ENCODE data around the gene HSPA9.
A peak's percentile ranks its signal among the peaks of the same experiment; 100 is the strongest.

Gene HSPA9

DNA sequence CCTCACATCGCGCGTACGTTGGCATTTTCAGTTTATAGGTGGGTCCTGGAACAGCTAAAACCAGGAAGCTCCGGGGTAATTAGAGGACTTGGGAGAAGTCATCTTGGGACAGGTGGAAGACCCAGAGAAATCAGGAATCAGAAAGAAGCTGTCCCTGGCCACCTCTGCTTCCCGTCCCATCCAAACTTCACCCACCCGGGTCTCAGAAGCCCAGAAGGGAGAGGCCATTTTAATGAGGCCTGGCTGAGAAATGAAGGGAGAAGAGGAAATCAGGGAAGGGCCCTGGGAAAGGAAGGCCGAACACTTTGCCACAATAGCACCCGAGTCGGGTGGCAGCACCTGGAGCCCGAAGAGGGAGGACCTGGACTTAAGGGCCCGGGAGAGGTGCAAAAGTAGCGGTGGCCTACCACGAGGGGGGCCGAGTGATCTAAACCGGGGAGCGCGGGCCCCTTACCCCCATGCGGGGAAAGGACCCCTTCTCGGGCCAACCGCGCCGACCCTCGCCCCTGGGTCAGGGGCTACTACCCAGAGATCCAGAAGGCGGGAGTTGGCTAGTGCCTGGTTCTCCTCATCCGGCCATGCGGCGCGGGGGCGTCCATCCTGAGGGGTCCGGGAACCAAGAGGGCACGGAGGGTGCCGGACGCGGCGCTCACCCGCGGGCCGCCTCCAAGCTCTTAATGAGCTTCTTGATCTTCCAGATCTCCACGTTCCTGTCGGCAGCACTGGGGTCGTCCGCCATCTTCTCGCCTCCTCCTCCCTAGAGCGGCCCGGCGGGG is 32.8 kb downstream of the HSPA9 start:
- peaks cover 39% of the 10 kb centered on the region for H3K36me3 ChIP-seq (ENCODE audit: control insufficient read depth, insufficient read depth, low read length)
- no peaks in the 10 kb centered on the region for H3K27me3 ChIP-seq (ENCODE audit: control insufficient read depth, insufficient read depth, low read length)
- H3K27ac ChIP-seq (ENCODE audit: low read depth, low read length) = peak overlapping the region; percentile 100
- peaks cover 16% of the 10 kb centered on the region; the same call in 1 of the 2 replicates for H3K4me1 ChIP-seq (ENCODE audit: control insufficient read depth, insufficient read depth, low read length)
- peak overlapping the region; percentile 97 for H3K4me3 ChIP-seq (ENCODE audit: low read depth, low read length)
- no peaks in the 10 kb centered on the region for H3K9me3 ChIP-seq (ENCODE audit: control insufficient read depth, insufficient read depth, low read depth, low read length)
- peak overlapping the region; percentile 98 for H3K9ac ChIP-seq (ENCODE audit: low read length)

DNA sequence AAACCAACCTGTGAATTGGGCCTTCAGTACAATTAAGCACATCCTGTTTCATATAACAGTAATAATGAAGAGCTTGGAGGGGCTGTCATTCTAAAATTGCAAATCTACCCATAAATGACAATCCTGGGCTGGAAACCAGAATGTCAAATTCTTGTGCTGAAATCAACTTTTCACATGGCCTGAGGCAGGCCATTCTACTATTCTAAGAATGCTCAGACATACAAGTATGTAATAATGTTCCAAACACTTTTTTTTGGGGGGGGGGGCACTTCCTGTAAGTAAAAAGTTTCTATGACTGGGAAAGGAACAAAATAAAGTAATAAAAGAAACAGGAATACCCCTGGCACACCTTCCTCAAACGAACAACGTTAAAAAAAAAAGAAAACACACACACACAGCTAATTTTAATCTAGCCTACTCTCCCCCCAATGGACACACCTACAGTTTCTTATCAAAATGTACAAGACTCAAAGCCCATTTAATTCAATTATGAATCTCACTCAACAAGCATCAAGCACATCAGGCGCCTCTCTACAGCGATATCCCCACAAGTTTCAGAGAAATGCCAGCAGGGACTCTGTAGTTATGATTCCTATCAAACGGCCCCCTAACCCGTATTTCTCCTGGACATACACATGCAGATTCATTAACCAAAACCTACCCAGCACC is 33.6 kb downstream of the HSPA9 start:
- H3K27me3 ChIP-seq (ENCODE audit: control insufficient read depth, insufficient read depth, low read length) = no peaks in the 10 kb centered on the region
- peak overlapping the region; percentile 97 for H3K4me3 ChIP-seq (ENCODE audit: low read depth, low read length)
- peaks cover 46% of the 10 kb centered on the region for H3K36me3 ChIP-seq (ENCODE audit: control insufficient read depth, insufficient read depth, low read length)
- peak overlapping the region; percentile 98 for H3K9ac ChIP-seq (ENCODE audit: low read length)
- H3K27ac ChIP-seq (ENCODE audit: low read depth, low read length) = peak overlapping the region; percentile 100; the same call in 1 of the 2 replicates
- H3K9me3 ChIP-seq (ENCODE audit: control insufficient read depth, insufficient read depth, low read depth, low read length) = no peaks in the 10 kb centered on the region
- H3K4me1 ChIP-seq (ENCODE audit: control insufficient read depth, insufficient read depth, low read length) = peaks cover 16% of the 10 kb centered on the region; the same call in 1 of the 2 replicates

DNA sequence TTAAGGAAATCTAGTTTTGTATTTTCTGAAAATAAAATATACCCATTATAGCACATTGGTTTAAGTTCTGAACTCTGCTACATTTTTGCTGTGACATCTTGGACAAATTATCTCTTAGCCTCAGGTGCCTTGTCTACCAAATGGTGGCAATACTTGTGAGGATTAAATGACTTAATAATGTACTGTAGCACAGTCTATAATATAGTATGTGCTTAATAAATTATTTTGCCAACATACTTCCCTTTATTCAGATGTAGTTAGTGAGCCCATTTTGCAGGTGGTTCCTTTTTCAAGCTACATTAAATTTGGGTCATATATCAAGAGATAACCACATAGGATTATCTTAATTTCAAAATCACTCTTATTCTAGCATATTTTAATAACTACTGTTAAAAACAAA is 35.4 kb downstream of the HSPA9 start:
- H3K4me3 ChIP-seq (ENCODE audit: low read depth, low read length) = no peak overlapping the region
- no peaks in the 10 kb centered on the region for H3K9me3 ChIP-seq (ENCODE audit: control insufficient read depth, insufficient read depth, low read depth, low read length)
- H3K36me3 ChIP-seq (ENCODE audit: control insufficient read depth, insufficient read depth, low read length) = peaks cover 59% of the 10 kb centered on the region
- no peak overlapping the region for H3K9ac ChIP-seq (ENCODE audit: low read length)
- no peak overlapping the region for H3K27ac ChIP-seq (ENCODE audit: low read depth, low read length)
- no peaks in the 10 kb centered on the region for H3K27me3 ChIP-seq (ENCODE audit: control insufficient read depth, insufficient read depth, low read length)
- peaks cover 12% of the 10 kb centered on the region; the same call in 1 of the 2 replicates for H3K4me1 ChIP-seq (ENCODE audit: control insufficient read depth, insufficient read depth, low read length)

DNA sequence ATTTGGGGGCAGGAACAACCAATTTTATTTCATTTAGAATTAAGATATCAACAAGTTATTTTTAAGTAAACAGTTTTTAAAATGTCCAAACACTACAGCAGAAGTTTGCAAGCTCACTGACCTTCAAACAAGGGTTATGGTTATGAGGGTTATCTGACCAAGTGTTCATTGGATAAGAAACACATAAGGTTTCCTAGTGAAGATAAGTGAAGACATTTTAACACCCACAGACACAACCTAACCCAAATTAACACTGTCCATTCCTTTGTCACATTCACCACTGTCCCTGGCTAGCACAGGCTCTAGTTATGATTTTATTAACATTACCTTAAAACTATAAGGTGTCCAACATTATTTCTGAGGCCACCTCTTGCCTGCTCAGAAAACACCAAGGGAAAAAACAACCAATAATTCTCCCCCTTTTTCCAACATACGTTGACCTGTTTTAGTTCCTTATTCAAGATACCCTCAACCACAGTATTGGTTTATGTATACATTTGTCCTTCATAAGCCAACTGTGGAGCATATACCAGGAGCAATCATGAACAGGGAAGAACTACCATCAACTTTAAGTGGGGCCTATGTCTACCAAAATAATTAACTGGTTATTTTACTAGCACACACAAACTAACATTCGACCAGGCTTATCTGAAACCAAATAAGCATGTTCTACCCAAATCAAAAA is 36.1 kb downstream of the HSPA9 start:
- H3K36me3 ChIP-seq (ENCODE audit: control insufficient read depth, insufficient read depth, low read length) = peaks cover 63% of the 10 kb centered on the region

DNA sequence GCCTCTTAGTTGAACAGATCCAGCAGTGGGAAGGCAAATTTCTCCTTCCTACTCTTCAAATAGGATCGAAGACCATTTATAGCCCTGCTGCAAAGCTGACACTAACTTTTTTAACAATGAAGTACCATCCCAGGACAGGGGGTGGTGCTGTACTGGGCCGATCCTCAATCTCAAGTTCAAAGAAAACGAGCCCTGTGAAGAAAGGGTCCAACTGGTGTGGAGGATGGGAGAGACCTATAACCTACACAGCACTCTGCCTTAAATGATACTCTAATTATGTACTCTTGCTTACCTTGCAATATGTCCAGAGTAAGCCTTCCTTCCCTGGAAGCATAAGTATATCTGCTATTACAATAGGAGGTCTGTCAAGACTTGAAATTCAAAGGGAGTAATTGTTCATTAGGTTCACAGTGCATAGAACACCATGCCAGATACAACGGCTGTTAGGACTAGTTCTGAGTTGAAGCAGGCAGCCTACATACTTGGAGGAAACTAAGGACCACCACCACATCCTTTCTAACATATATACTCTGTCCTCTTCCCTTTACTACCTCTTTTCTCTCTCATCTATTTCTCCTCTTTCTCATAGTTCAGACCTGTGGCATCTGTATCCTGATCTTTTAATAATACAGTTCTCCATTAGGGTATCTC is 38.4 kb downstream of the HSPA9 start:
- Histone ChIP-seq H3K4me1 (ENCODE audit: control insufficient read depth, insufficient read depth, low read length) (0 out of 2 replicates have a peak, but pooled peaks cover 5% of the 10 kb centered on the region), H3K36me3 (ENCODE audit: control insufficient read depth, insufficient read depth, low read length) (peaks cover 63% of the 10 kb centered on the region), H3K9me3 (ENCODE audit: control insufficient read depth, insufficient read depth, low read depth, low read length) (no peaks in the 10 kb centered on the region), H3K27ac (ENCODE audit: low read depth, low read length) (no peak overlapping the region), H3K9ac (ENCODE audit: low read length) (no peak overlapping the region), H3K4me3 (ENCODE audit: low read depth, low read length) (no peak overlapping the region), H3K27me3 (ENCODE audit: control insufficient read depth, insufficient read depth, low read length) (no peaks in the 10 kb centered on the region)

More for the DNA sequence above, 36.1 kb downstream of the HSPA9 start:
- Histone ChIP-seq H3K9me3 (ENCODE audit: control insufficient read depth, insufficient read depth, low read depth, low read length) (no peaks in the 10 kb centered on the region), H3K27ac (ENCODE audit: low read depth, low read length) (no peak overlapping the region), H3K4me1 (ENCODE audit: control insufficient read depth, insufficient read depth, low read length) (0 out of 2 replicates have a peak, but pooled peaks cover 5% of the 10 kb centered on the region), H3K9ac (ENCODE audit: low read length) (no peak overlapping the region), H3K27me3 (ENCODE audit: control insufficient read depth, insufficient read depth, low read length) (no peaks in the 10 kb centered on the region), H3K4me3 (ENCODE audit: low read depth, low read length) (no peak overlapping the region)

DNA sequence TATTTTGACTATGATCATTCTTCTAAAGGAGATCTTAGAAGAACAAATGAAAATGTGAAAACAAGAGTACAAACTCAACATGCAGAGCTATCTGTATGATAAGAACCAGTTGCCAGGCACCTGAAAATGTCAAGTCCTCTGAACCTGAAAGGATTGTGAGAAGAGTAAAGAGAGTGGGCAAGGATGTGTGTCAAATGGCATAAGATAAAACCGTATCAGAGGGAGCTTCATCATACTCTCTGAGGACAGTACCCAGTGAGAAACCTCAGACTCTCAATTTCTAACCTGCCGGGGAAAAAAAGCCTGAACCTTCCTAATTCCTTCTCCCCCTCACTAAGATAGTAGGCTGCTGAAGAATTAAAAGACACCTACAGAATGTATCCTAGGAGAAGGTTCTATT is 39.0 kb downstream of the HSPA9 start:
- H3K4me1 ChIP-seq (ENCODE audit: control insufficient read depth, insufficient read depth, low read length) = 0 out of 2 replicates have a peak, but pooled peaks cover 3% of the 10 kb centered on the region
- peaks cover 66% of the 10 kb centered on the region for H3K36me3 ChIP-seq (ENCODE audit: control insufficient read depth, insufficient read depth, low read length)
- H3K9ac ChIP-seq (ENCODE audit: low read length) = no peak overlapping the region
- H3K27ac ChIP-seq (ENCODE audit: low read depth, low read length) = no peak overlapping the region
- no peak overlapping the region for H3K4me3 ChIP-seq (ENCODE audit: low read depth, low read length)
- no peaks in the 10 kb centered on the region for H3K9me3 ChIP-seq (ENCODE audit: control insufficient read depth, insufficient read depth, low read depth, low read length)
- no peaks in the 10 kb centered on the region for H3K27me3 ChIP-seq (ENCODE audit: control insufficient read depth, insufficient read depth, low read length)

DNA sequence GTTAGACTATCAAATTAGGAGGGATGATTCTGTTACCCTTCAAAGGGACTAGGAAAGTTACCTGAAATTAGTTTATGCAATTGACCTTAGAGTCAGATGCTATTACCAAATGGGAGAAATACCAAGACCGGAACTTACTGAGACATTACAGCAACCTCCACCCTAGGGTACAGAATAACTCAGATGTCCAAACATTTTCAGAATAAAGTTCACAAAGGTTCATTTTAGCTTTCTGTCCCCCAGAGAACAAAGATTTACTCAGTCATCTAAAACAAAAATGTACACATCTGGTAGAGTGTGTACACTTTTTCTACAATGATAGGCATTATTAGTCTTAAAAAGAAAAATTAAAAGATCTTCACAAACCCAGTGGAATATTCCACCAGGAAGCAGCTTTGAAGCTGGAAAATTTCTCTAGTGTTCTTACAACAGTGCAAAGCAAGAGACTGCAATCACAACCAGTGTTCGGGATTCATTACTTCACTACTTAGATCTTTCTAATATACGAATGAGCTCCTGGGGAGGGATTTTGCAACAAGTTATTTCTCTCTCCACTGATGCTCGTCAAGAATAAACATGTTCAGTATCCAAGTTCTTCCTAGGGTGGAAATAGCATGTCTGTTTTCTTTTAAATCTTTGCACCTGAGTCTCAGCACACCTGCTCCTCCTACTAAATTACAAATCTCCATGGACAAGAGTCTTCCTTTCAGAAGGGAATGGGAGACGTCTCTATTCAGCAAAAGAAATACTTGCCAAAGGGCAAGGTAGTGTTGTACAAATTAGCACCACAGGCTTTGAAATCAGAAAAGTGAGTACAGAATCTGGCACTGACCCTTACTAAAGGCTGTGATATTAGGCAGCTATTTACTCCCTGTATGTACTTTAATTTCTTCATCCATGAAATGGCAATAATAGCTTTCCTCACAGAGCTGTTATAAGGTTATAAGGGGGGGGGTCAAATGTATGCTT is 40.9 kb downstream of the HSPA9 start:
- Histone ChIP-seq H3K36me3 (ENCODE audit: control insufficient read depth, insufficient read depth, low read length) (peaks cover 49% of the 10 kb centered on the region), H3K9me3 (ENCODE audit: control insufficient read depth, insufficient read depth, low read depth, low read length) (no peaks in the 10 kb centered on the region), H3K4me3 (ENCODE audit: low read depth, low read length) (no peak overlapping the region), H3K4me1 (ENCODE audit: control insufficient read depth, insufficient read depth, low read length) (no peaks in the 10 kb centered on the region), H3K27me3 (ENCODE audit: control insufficient read depth, insufficient read depth, low read length) (no peaks in the 10 kb centered on the region), H3K27ac (ENCODE audit: low read depth, low read length) (no peak overlapping the region), H3K9ac (ENCODE audit: low read length) (no peak overlapping the region)

DNA sequence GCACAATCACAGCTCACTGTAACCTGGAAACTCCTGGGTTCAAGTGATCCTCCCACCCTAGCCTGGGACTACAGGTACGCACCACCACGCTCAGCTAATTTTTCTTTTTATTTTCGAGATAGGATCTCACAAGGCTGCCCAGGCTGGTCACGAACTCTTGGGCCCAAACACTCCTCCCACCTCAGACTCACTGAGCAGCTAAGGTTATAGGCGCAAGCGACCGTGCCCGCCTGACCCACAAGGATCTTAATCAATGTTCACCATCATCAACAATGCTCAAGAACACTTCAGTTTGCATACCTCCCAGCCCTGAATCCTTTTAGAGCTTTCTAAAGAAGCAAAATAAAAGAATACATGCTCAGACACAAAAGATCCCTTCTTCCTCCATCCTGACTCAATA is 45.4 kb downstream of the HSPA9 start:
- H3K9ac ChIP-seq (ENCODE audit: low read length) = no peak overlapping the region
- H3K36me3 ChIP-seq (ENCODE audit: control insufficient read depth, insufficient read depth, low read length) = peaks cover 38% of the 10 kb centered on the region
- H3K27me3 ChIP-seq (ENCODE audit: control insufficient read depth, insufficient read depth, low read length) = no peaks in the 10 kb centered on the region
- no peak overlapping the region for H3K27ac ChIP-seq (ENCODE audit: low read depth, low read length)
- H3K4me3 ChIP-seq (ENCODE audit: low read depth, low read length) = no peak overlapping the region
- no peaks in the 10 kb centered on the region for H3K4me1 ChIP-seq (ENCODE audit: control insufficient read depth, insufficient read depth, low read length)
- no peaks in the 10 kb centered on the region for H3K9me3 ChIP-seq (ENCODE audit: control insufficient read depth, insufficient read depth, low read depth, low read length)

DNA sequence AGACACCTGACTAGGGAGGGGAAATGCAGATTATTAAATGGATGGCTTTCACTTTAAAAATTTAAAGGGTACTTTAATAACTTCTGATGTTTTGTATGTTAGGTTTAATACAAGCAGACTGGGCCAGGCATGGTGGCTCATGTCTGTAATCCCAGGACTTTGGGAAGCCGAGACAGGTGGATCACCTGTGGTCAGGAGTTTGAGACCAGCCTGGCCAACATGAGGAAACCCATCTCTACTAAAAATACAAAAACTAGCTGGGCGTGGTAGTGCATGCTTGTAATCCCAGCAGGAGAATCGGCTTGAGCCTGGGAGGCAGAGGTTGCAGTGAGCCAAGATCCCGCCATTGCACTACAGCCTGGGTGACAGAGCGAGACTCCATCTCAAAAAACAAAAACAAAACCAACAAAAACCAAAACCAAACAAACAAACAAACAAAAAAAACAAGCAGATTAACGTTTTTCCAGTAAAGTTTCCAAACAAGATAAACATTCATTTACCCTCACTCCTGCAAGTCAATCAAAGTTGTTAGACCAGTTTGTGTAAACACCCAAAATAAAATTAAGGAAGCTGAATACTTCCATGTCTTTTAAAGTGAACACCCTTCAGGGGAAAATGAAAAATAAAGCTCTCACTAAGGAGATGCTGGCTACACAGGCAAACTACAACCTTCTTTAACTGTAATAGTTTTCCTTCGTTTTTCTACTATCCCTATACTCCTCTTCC is 46.3 kb downstream of the HSPA9 start:
- Histone ChIP-seq H3K4me1 (ENCODE audit: control insufficient read depth, insufficient read depth, low read length) (no peaks in the 10 kb centered on the region), H3K4me3 (ENCODE audit: low read depth, low read length) (no peak overlapping the region), H3K9me3 (ENCODE audit: control insufficient read depth, insufficient read depth, low read depth, low read length) (no peaks in the 10 kb centered on the region), H3K36me3 (ENCODE audit: control insufficient read depth, insufficient read depth, low read length) (peaks cover 33% of the 10 kb centered on the region), H3K27ac (ENCODE audit: low read depth, low read length) (no peak overlapping the region), H3K9ac (ENCODE audit: low read length) (no peak overlapping the region), H3K27me3 (ENCODE audit: control insufficient read depth, insufficient read depth, low read length) (no peaks in the 10 kb centered on the region)
